ENCODE data around the gene KATNB1.

KATNB1 gene

GRCh38 chr16:57696240-57696639 lies 39.3 kb upstream of the KATNB1 start:
- no peak for TF ChIP-seq CTCF (IDR thresholded peaks at IDR 0.05; ENCODE audit: borderline replicate concordance, extremely low read depth, low read length, poor library complexity, severe bottlenecking)
- no peak for TF ChIP-seq EZH2 (IDR thresholded peaks at IDR 0.05; ENCODE audit: borderline replicate concordance, low read depth, low read length, severe bottlenecking)
- Histone ChIP-seq H3K4me2 (ENCODE audit: insufficient read depth, low read length) (no peak overlapping the region), H3K79me2 (ENCODE audit: insufficient read depth, low read length) (no peaks in the 10 kb centered on the region), H3K27me3 (ENCODE audit: insufficient read depth, low read length, poor library complexity) (no peaks in the 10 kb centered on the region), H2AFZ (ENCODE audit: low read depth, low read length) (no peak overlapping the region), H3K36me3 (ENCODE audit: insufficient read depth, low read length) (no peaks in the 10 kb centered on the region), H3K9me3 (ENCODE audit: insufficient read depth, low read length, severe bottlenecking) (no peaks in the 10 kb centered on the region), H4K20me1 (ENCODE audit: insufficient read depth, low read length) (no peaks in the 10 kb centered on the region), H3K9ac (ENCODE audit: low read depth, low read length) (no peak overlapping the region), H3K4me3 (ENCODE audit: low read depth in 1 of 2, low read length in 2 of 2) (no peak overlapping the region), H3K4me1 (ENCODE audit: insufficient read depth, low read length) (peaks cover 8% of the 10 kb centered on the region), H3K27ac (ENCODE audit: low read length) (no peak overlapping the region)
- DNase-seq: no peak
- ATAC-seq (ENCODE audit: insufficient read depth, low read depth): no peak

- no peak for DNase-seq
- H2AFZ ChIP-seq (ENCODE audit: low read depth, low read length): no peak overlapping the region
- no peak overlapping the region for H3K9ac ChIP-seq (ENCODE audit: low read depth, low read length)
- no peak for ATAC-seq (ENCODE audit: insufficient read depth, low read depth)
- H3K4me1 ChIP-seq (ENCODE audit: insufficient read depth, low read length): peaks cover 8% of the 10 kb centered on the region
- H4K20me1 ChIP-seq (ENCODE audit: insufficient read depth, low read length): no peaks in the 10 kb centered on the region
- TF ChIP-seq EZH2 (IDR thresholded peaks at IDR 0.05; ENCODE audit: borderline replicate concordance, low read depth, low read length, severe bottlenecking) (no peak), CTCF (IDR thresholded peaks at IDR 0.05; ENCODE audit: borderline replicate concordance, extremely low read depth, low read length, poor library complexity, severe bottlenecking) (no peak)
- no peak overlapping the region for H3K4me3 ChIP-seq (ENCODE audit: low read depth in 1 of 2, low read length in 2 of 2)
- H3K36me3 ChIP-seq (ENCODE audit: insufficient read depth, low read length): no peaks in the 10 kb centered on the region
- H3K4me2 ChIP-seq (ENCODE audit: insufficient read depth, low read length): no peak overlapping the region
- no peak overlapping the region for H3K27ac ChIP-seq (ENCODE audit: low read length)
- no peaks in the 10 kb centered on the region for H3K27me3 ChIP-seq (ENCODE audit: insufficient read depth, low read length, poor library complexity)
- no peaks in the 10 kb centered on the region for H3K9me3 ChIP-seq (ENCODE audit: insufficient read depth, low read length, severe bottlenecking)
- no peaks in the 10 kb centered on the region for H3K79me2 ChIP-seq (ENCODE audit: insufficient read depth, low read length)
Observed at GRCh38 chr16:57697896-57698537, 37.6 kb upstream of the KATNB1 start.

GRCh38 chr16:57698812-57699405 lies 36.7 kb upstream of the KATNB1 start:
- Histone ChIP-seq H3K4me2 (ENCODE audit: insufficient read depth, low read length) (no peak overlapping the region), H4K20me1 (ENCODE audit: insufficient read depth, low read length) (no peaks in the 10 kb centered on the region), H3K27ac (ENCODE audit: low read length) (no peak overlapping the region), H3K36me3 (ENCODE audit: insufficient read depth, low read length) (no peaks in the 10 kb centered on the region), H3K9me3 (ENCODE audit: insufficient read depth, low read length, severe bottlenecking) (no peaks in the 10 kb centered on the region), H2AFZ (ENCODE audit: low read depth, low read length) (no peak overlapping the region), H3K9ac (ENCODE audit: low read depth, low read length) (no peak overlapping the region), H3K4me1 (ENCODE audit: insufficient read depth, low read length) (peaks cover 8% of the 10 kb centered on the region), H3K4me3 (ENCODE audit: low read depth in 1 of 2, low read length in 2 of 2) (no peak overlapping the region), H3K79me2 (ENCODE audit: insufficient read depth, low read length) (no peaks in the 10 kb centered on the region), H3K27me3 (ENCODE audit: insufficient read depth, low read length, poor library complexity) (no peaks in the 10 kb centered on the region)
- DNase-seq (no peak), ATAC-seq (ENCODE audit: insufficient read depth, low read depth) (no peak)
- no peak for TF ChIP-seq EZH2 (IDR thresholded peaks at IDR 0.05; ENCODE audit: borderline replicate concordance, low read depth, low read length, severe bottlenecking)
- no peak for TF ChIP-seq CTCF (IDR thresholded peaks at IDR 0.05; ENCODE audit: borderline replicate concordance, extremely low read depth, low read length, poor library complexity, severe bottlenecking)

Data from DND-41 (cell line).